Progenitor cell of endocrine pancreas (in vitro differentiated cells): ENCODE data around the gene CDK10. TPM values are rescaled to one million over a fixed set of nuclear protein-coding genes. Genes with fewer than 3 reads are reported as not detected.

Experiments
- DNase-seq: peaks from one replicate; pipeline ENCODE4 v3.0.0; 2021; ENCODE audit warnings: low spot score; ENCODE audit not compliant: unreplicated experiment
- H3K27ac Mint-ChIP-seq: 2 replicates; pipeline ENCODE4 v1.8.0; 2021; ENCODE audit warnings: mild to moderate bottlenecking, moderate library complexity, mixed read lengths
- H3K27me3 Mint-ChIP-seq: 2 replicates; pipeline ENCODE4 v1.8.0; 2021; ENCODE audit warnings: mixed read lengths
- H3K36me3 Mint-ChIP-seq: 2 replicates; pipeline ENCODE4 v1.8.0; 2022; ENCODE audit warnings: mixed read lengths; ENCODE audit not compliant: insufficient read depth
- H3K4me1 Mint-ChIP-seq: 2 replicates; pipeline ENCODE4 v1.8.0; 2021; ENCODE audit warnings: low read depth, mixed read lengths
- H3K4me3 Mint-ChIP-seq: 2 replicates; pipeline ENCODE4 v1.8.0; 2021; ENCODE audit warnings: low read depth, mild to moderate bottlenecking, moderate library complexity, mixed read lengths
- H3K9me3 Mint-ChIP-seq: 2 replicates; pipeline ENCODE4 v1.8.0; 2021; ENCODE audit warnings: low read depth, mixed read lengths
- CTCF ChIP-seq: fragments of 200-600 bp; sonication (generic); IDR thresholded peaks from one replicate; pipeline ENCODE4 v1.5.0; 2021; ENCODE audit warnings: antibody characterized with exemption, mild to moderate bottlenecking; ENCODE audit not compliant: unreplicated experiment
- total RNA-seq: library from RNA; stranded (reverse); gene quantifications from 2 replicates; pipeline ENCODE4 v1.2.1, GENCODE V29; 2021

CDK10 gene
- total RNA-seq, 1 donor from 2014 or later: 192 TPM

GRCh38 chr16:89732918-89733242 is 46.4 kb downstream of the CDK10 start:
- no peak for DNase-seq
- Mint-ChIP-seq H3K4me1 (no peaks in the 10 kb centered on the region), H3K36me3 (peaks cover 26% of the 10 kb centered on the region), H3K27me3 (no peaks in the 10 kb centered on the region), H3K9me3 (no peaks in the 10 kb centered on the region), H3K27ac (no peak overlapping the region), H3K4me3 (no peak overlapping the region)
- TF ChIP-seq CTCF: no peak

GRCh38 chr16:89733322-89733721 is 46.8 kb downstream of the CDK10 start:
- H3K4me1 Mint-ChIP-seq: no peaks in the 10 kb centered on the region
- peaks cover 26% of the 10 kb centered on the region for H3K36me3 Mint-ChIP-seq
- no peaks in the 10 kb centered on the region for H3K27me3 Mint-ChIP-seq
- no peaks in the 10 kb centered on the region for H3K9me3 Mint-ChIP-seq
- no peak overlapping the region for H3K27ac Mint-ChIP-seq
- H3K4me3 Mint-ChIP-seq: no peak overlapping the region
- no peak for DNase-seq
- no peak for TF ChIP-seq CTCF

- H3K27me3 Mint-ChIP-seq: no peaks in the 10 kb centered on the region
- no peaks in the 10 kb centered on the region for H3K4me1 Mint-ChIP-seq
- TF ChIP-seq CTCF: no peak
- peaks cover 27% of the 10 kb centered on the region for H3K36me3 Mint-ChIP-seq
- no peak for DNase-seq
- H3K27ac Mint-ChIP-seq: no peak overlapping the region
- H3K4me3 Mint-ChIP-seq: no peak overlapping the region
- H3K9me3 Mint-ChIP-seq: no peaks in the 10 kb centered on the region
Measured at GRCh38 chr16:89733792-89734191, 47.3 kb downstream of the CDK10 start.

- no peak overlapping the region for H3K4me3 Mint-ChIP-seq
- peaks cover 25% of the 10 kb centered on the region for H3K36me3 Mint-ChIP-seq
- no peaks in the 10 kb centered on the region for H3K27me3 Mint-ChIP-seq
- DNase-seq: no peak
- H3K27ac Mint-ChIP-seq: no peak overlapping the region
- no peaks in the 10 kb centered on the region for H3K9me3 Mint-ChIP-seq
- TF ChIP-seq CTCF: no peak
- H3K4me1 Mint-ChIP-seq: no peaks in the 10 kb centered on the region
Measured at GRCh38 chr16:89736554-89736953, 50.1 kb downstream of the CDK10 start.

- TF ChIP-seq CTCF: no peak
- no peaks in the 10 kb centered on the region for H3K4me1 Mint-ChIP-seq
- no peak overlapping the region for H3K4me3 Mint-ChIP-seq
- no peak overlapping the region for H3K27ac Mint-ChIP-seq
- H3K27me3 Mint-ChIP-seq: no peaks in the 10 kb centered on the region
- no peak for DNase-seq
- H3K9me3 Mint-ChIP-seq: no peaks in the 10 kb centered on the region
- peaks cover 20% of the 10 kb centered on the region for H3K36me3 Mint-ChIP-seq
Measured at GRCh38 chr16:89737341-89738071, 51.0 kb downstream of the CDK10 start.
